ENCODE results near the gene FOXA3.
"Not testable (repeated sequence)": the region's sequence is repeated elsewhere in the genome, so short reads cannot be mapped to it uniquely, and the experiment has no call there.

DNA sequence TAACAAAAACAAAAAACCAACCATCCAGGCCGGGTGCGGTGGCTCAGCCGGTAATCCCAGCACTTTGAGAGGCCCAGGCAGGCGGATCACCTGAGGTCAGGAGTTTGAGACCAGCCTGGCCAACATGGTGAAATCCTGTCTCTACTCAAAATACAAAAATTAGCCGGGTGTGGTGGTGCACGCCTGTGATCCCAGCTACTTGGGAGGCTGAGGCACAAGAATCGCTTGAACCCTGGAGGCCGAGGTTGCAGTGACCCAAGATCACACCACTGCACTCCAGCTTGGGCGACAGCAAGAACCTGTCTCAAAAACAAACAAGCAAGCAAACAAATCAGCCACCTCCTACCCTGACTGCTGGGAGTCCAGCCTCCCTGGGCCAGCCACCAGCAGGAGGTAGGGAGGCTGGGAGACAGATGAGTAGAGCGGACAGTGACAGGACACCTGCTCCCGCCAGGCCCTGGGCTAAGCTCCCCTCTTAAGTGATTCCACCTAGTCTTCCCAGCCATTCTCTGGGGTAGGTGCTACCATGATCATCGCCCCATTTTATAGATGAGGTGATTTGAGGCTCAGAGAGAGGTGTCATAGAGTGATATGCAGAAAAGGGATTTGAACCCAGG, 32.0 kb downstream of the FOXA3 start:
- TF ChIP-seq, protein P1, sequence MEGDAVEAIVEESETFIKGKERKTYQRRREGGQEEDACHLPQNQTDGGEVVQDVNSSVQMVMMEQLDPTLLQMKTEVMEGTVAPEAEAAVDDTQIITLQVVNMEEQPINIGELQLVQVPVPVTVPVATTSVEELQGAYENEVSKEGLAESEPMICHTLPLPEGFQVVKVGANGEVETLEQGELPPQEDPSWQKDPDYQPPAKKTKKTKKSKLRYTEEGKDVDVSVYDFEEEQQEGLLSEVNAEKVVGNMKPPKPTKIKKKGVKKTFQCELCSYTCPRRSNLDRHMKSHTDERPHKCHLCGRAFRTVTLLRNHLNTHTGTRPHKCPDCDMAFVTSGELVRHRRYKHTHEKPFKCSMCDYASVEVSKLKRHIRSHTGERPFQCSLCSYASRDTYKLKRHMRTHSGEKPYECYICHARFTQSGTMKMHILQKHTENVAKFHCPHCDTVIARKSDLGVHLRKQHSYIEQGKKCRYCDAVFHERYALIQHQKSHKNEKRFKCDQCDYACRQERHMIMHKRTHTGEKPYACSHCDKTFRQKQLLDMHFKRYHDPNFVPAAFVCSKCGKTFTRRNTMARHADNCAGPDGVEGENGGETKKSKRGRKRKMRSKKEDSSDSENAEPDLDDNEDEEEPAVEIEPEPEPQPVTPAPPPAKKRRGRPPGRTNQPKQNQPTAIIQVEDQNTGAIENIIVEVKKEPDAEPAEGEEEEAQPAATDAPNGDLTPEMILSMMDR (conservative IDR thresholded peaks at IDR 0.05; ENCODE audit: low read depth, low read length): not testable (repeated sequence)
- not testable (repeated sequence) for TF ChIP-seq BHLHE40 (IDR thresholded peaks at IDR 0.05; ENCODE audit: low read depth, low read length); RAD21 (IDR thresholded peaks at IDR 0.05; ENCODE audit: low read length); RFX5 (IDR thresholded peaks at IDR 0.05; ENCODE audit: low read depth, low read length); POLR2A (IDR thresholded peaks at IDR 0.05; ENCODE audit: low read depth, low read length); NFE2L2 (IDR thresholded peaks at IDR 0.05; ENCODE audit: low read depth, low read length); SMC3 (IDR thresholded peaks at IDR 0.05; ENCODE audit: low read depth, low read length); MXI1 (IDR thresholded peaks at IDR 0.05; ENCODE audit: borderline replicate concordance, low read depth, low read length); MAFK (IDR thresholded peaks at IDR 0.05; ENCODE audit: low read depth, low read length); CHD1 (IDR thresholded peaks at IDR 0.05; ENCODE audit: low read depth, low read length); RCOR1 (IDR thresholded peaks at IDR 0.05; ENCODE audit: insufficient replicate concordance, low read length)
- TF ChIP-seq, protein P2, sequence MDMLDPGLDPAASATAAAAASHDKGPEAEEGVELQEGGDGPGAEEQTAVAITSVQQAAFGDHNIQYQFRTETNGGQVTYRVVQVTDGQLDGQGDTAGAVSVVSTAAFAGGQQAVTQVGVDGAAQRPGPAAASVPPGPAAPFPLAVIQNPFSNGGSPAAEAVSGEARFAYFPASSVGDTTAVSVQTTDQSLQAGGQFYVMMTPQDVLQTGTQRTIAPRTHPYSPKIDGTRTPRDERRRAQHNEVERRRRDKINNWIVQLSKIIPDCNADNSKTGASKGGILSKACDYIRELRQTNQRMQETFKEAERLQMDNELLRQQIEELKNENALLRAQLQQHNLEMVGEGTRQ (IDR thresholded peaks at IDR 0.05; ENCODE audit: low read depth, low read length): not testable (repeated sequence)
- TF ChIP-seq, protein P3, sequence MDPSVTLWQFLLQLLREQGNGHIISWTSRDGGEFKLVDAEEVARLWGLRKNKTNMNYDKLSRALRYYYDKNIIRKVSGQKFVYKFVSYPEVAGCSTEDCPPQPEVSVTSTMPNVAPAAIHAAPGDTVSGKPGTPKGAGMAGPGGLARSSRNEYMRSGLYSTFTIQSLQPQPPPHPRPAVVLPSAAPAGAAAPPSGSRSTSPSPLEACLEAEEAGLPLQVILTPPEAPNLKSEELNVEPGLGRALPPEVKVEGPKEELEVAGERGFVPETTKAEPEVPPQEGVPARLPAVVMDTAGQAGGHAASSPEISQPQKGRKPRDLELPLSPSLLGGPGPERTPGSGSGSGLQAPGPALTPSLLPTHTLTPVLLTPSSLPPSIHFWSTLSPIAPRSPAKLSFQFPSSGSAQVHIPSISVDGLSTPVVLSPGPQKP (IDR thresholded peaks at IDR 0.05; ENCODE audit: borderline replicate concordance, low read depth, low read length): not testable (repeated sequence)

Data from IMR-90 (cell line).